Activated CD4-positive, alpha-beta T cell treated with anti-CD3 and anti-CD28 coated beads for 36 hours (primary cell): ENCODE results near the gene NFIC. TPM values are rescaled to one million over a fixed set of nuclear protein-coding genes. Genes with fewer than 3 reads are reported as not detected.

Experiments
- ATAC-seq: fragments of 200-7000 bp; cut with Tn5 transposase; one replicate; pipeline ENCODE4 v1.10.0; 2021; ENCODE audit warnings: mild to moderate bottlenecking, moderate library complexity
- CTCF ChIA-PET: fragments of 350-600 bp; sonication (Branson Sonifier 250); formaldehyde crosslinking; loops from one replicate; lab custom pipeline; 2021; ENCODE audit warnings: antibody characterized with exemption; lab: Charles Lee
- POLR2A ChIA-PET: fragments of 350-600 bp; sonication (Branson Sonifier 250); formaldehyde crosslinking; loops from one replicate; lab custom pipeline; 2021; ENCODE audit warnings: antibody characterized with exemption, inconsistent platforms; lab: Charles Lee
- DNase-seq: peaks from one replicate; pipeline ENCODE4 v3.0.0-alpha.2; 2020
- H3K27ac Mint-ChIP-seq: one replicate; pipeline ENCODE4 v1.8.0; 2021; ENCODE audit warnings: mixed read lengths
- H3K27me3 Mint-ChIP-seq: one replicate; pipeline ENCODE4 v1.8.0; 2021; ENCODE audit warnings: mixed read lengths
- H3K36me3 Mint-ChIP-seq: one replicate; pipeline ENCODE4 v1.8.0; 2021; ENCODE audit warnings: low read depth, mixed read lengths
- H3K4me1 Mint-ChIP-seq: one replicate; pipeline ENCODE4 v1.8.0; 2021; ENCODE audit warnings: mixed read lengths
- H3K4me3 Mint-ChIP-seq: one replicate; pipeline ENCODE4 v1.8.0; 2021; ENCODE audit warnings: mild to moderate bottlenecking, moderate library complexity, mixed read lengths
- H3K9me3 Mint-ChIP-seq: one replicate; pipeline ENCODE4 v1.8.0; 2021; ENCODE audit warnings: low read depth, mixed read lengths
- intact Hi-C, 2 experiments: fragments of 100-400 bp; cut with DNase I in 1 of 2; cut with micrococcal nuclease in 1 of 2; formaldehyde crosslinking; loops; one replicate each; pipeline versions ENCODE4 v1.14.2 to v1.15.1; 2022 to 2024; cut with DNase I, micrococcal nuclease
- total RNA-seq, 2 experiments: library from RNA; stranded (reverse); gene quantifications; one replicate each; pipeline ENCODE4 v1.2.3, GENCODE V29; 2021

NFIC gene
- total RNA-seq, 2 experiments from 2014 or later, result 20.5 to 22.6 TPM

- peak overlapping the region; percentile 11 for H3K4me3 Mint-ChIP-seq
Observed at GRCh38 chr19:3478409-3479176, 112.2 kb downstream of the NFIC start.

GRCh38 chr19:3479177-3479833 is 112.9 kb downstream of the NFIC start:
- DNase-seq (peak; percentile 68), ATAC-seq (peak; percentile 77)
- Mint-ChIP-seq H3K36me3 (no peaks in the 10 kb centered on the region), H3K4me1 (peaks cover 9% of the 10 kb centered on the region), H3K27ac (no peak overlapping the region), H3K9me3 (no peaks in the 10 kb centered on the region), H3K27me3 (no peaks in the 10 kb centered on the region), H3K4me3 (no peak overlapping the region)
- CTCF ChIA-PET, result interaction anchor here (0.6 to 1.3 kb wide), 5 partner anchors 9 to 529 kb away, joined by 3 to 5 read pairs (median 3); no protein-coding TSS in a partner anchor
- POLR2A ChIA-PET, result interaction anchor here (0.6 to 1.0 kb wide), 4 partner anchors 15 to 204 kb away, joined by 3 to 9 read pairs (median 4); no protein-coding TSS in a partner anchor
- intact Hi-C loops, result loop anchor here in 1 of 2 experiments (1.0 kb wide), 2 partner anchors 194 to 203 kb away; no protein-coding TSS in a partner anchor

More at GRCh38 chr19:3478409-3479176, 112.2 kb downstream of the NFIC start:
- Mint-ChIP-seq H3K4me1 (peaks cover 9% of the 10 kb centered on the region), H3K9me3 (no peaks in the 10 kb centered on the region), H3K27ac (no peak overlapping the region), H3K36me3 (no peaks in the 10 kb centered on the region), H3K27me3 (no peaks in the 10 kb centered on the region)
- no peak for DNase-seq
- CTCF ChIA-PET, result interaction anchor here (1.0 to 1.3 kb wide), 2 partner anchors 10 to 528 kb away, joined by 3 to 5 read pairs; no protein-coding TSS in a partner anchor
- no peak for ATAC-seq
- intact Hi-C loops, result loop anchor here in 1 of 2 experiments (1.0 kb wide), 2 partner anchors 193 to 202 kb away; no protein-coding TSS in a partner anchor
- POLR2A ChIA-PET, result interaction anchor here (0.6 to 1.0 kb wide), 2 partner anchors 46 to 203 kb away, joined by 3 read pairs; no protein-coding TSS in a partner anchor

GRCh38 chr19:3479834-3480215 is 113.4 kb downstream of the NFIC start:
- H3K27me3 Mint-ChIP-seq, result no peaks in the 10 kb centered on the region
- H3K4me1 Mint-ChIP-seq, result peaks cover 9% of the 10 kb centered on the region
- ATAC-seq (peak; percentile 69), DNase-seq (peak; percentile 68)
- intact Hi-C loops, result loop anchor here in 1 of 2 experiments (1.0 kb wide), 2 partner anchors 195 to 204 kb away; no protein-coding TSS in a partner anchor
- no peaks in the 10 kb centered on the region for H3K9me3 Mint-ChIP-seq
- no peaks in the 10 kb centered on the region for H3K36me3 Mint-ChIP-seq
- CTCF ChIA-PET, result interaction anchor here (0.6 to 1.3 kb wide), 5 partner anchors 9 to 529 kb away, joined by 3 to 5 read pairs (median 3); no protein-coding TSS in a partner anchor
- POLR2A ChIA-PET, result interaction anchor here (0.6 to 1.0 kb wide), 3 partner anchors 15 to 204 kb away, joined by 3 to 9 read pairs (median 4); no protein-coding TSS in a partner anchor
- H3K4me3 Mint-ChIP-seq, result no peak overlapping the region
- no peak overlapping the region for H3K27ac Mint-ChIP-seq

GRCh38 chr19:3480383-3481091 is 114.2 kb downstream of the NFIC start, which contains the start of gene SMIM24:
Gene SMIM24, minus strand, starts transcription at chr19:3480525. Its CDS starts 62 bp downstream, at chr19:3480463.
- no peaks in the 10 kb centered on the region for H3K9me3 Mint-ChIP-seq
- ATAC-seq (no peak), DNase-seq (no peak)
- H3K27ac Mint-ChIP-seq, result no peak within 1 kb of the TSS
- no peaks in the 10 kb centered on the region for H3K27me3 Mint-ChIP-seq
- no peak within 1 kb of the TSS for H3K4me3 Mint-ChIP-seq
- H3K4me1 Mint-ChIP-seq, result peaks cover 9% of the 10 kb centered on the region
- intact Hi-C loops, result no loop called here
- ChIA-PET CTCF (interaction anchor here (1.1 kb wide), 1 partner anchor 51 kb away, joined by 3 read pairs; no protein-coding TSS in a partner anchor), POLR2A (no interaction called here)
- no peaks in the 10 kb centered on the region for H3K36me3 Mint-ChIP-seq

GRCh38 chr19:3481241-3482090 is 115.1 kb downstream of the NFIC start:
- no peak overlapping the region for H3K4me3 Mint-ChIP-seq
- intact Hi-C loops, result no loop called here
- peaks cover 9% of the 10 kb centered on the region for H3K4me1 Mint-ChIP-seq
- no peaks in the 10 kb centered on the region for H3K27me3 Mint-ChIP-seq
- ATAC-seq, result no peak
- ChIA-PET POLR2A (no interaction called here), CTCF (interaction anchor here (1.4 kb wide), 1 partner anchor 180 kb away, joined by 3 read pairs; no protein-coding TSS in a partner anchor)
- no peak for DNase-seq
- H3K9me3 Mint-ChIP-seq, result no peaks in the 10 kb centered on the region
- no peak overlapping the region for H3K27ac Mint-ChIP-seq
- H3K36me3 Mint-ChIP-seq, result no peaks in the 10 kb centered on the region

- H3K4me1 Mint-ChIP-seq, result peaks cover 9% of the 10 kb centered on the region
- no peak for ATAC-seq
- no peak overlapping the region for H3K27ac Mint-ChIP-seq
- ChIA-PET POLR2A (no interaction called here), CTCF (interaction anchor here (1.4 to 4.0 kb wide), 3 partner anchors 156 to 181 kb away, joined by 3 to 15 read pairs (median 13); no protein-coding TSS in a partner anchor)
- H3K36me3 Mint-ChIP-seq, result peaks cover 3% of the 10 kb centered on the region
- no peak overlapping the region for H3K4me3 Mint-ChIP-seq
- H3K27me3 Mint-ChIP-seq, result no peaks in the 10 kb centered on the region
- intact Hi-C loops, result no loop called here
- no peaks in the 10 kb centered on the region for H3K9me3 Mint-ChIP-seq
- no peak for DNase-seq
Observed at GRCh38 chr19:3482507-3483225, 116.3 kb downstream of the NFIC start.

GRCh38 chr19:3483226-3483628 is 116.8 kb downstream of the NFIC start, which contains the start of gene SMIM44:
Gene SMIM44, minus strand, starts transcription at chr19:3483441. Its CDS starts 38 bp downstream, at chr19:3483403.
- H3K27me3 Mint-ChIP-seq, result no peaks in the 10 kb centered on the region
- no peaks in the 10 kb centered on the region for H3K9me3 Mint-ChIP-seq
- intact Hi-C loops, result no loop called here
- ChIA-PET CTCF (interaction anchor here (1.2 to 4.0 kb wide), 3 partner anchors 12 to 179 kb away, joined by 3 to 15 read pairs (median 13); no protein-coding TSS in a partner anchor), POLR2A (no interaction called here)
- peaks cover 5% of the 10 kb centered on the region for H3K4me1 Mint-ChIP-seq
- no peak within 1 kb of the TSS for H3K27ac Mint-ChIP-seq
- DNase-seq, result no peak
- H3K4me3 Mint-ChIP-seq, result no peak within 1 kb of the TSS
- peaks cover 7% of the 10 kb centered on the region for H3K36me3 Mint-ChIP-seq
- ATAC-seq, result no peak

GRCh38 chr19:3491396-3492119 is 125.2 kb downstream of the NFIC start:
- ChIA-PET POLR2A (no interaction called here), CTCF (no interaction called here)
- Mint-ChIP-seq H3K27me3 (no peaks in the 10 kb centered on the region), H3K9me3 (no peaks in the 10 kb centered on the region), H3K36me3 (peaks cover 32% of the 10 kb centered on the region), H3K4me1 (peaks cover 9% of the 10 kb centered on the region), H3K4me3 (no peak overlapping the region), H3K27ac (no peak overlapping the region)
- ATAC-seq (no peak), DNase-seq (no peak)
- intact Hi-C loops, result no loop called here

GRCh38 chr19:3492131-3492839 is 125.9 kb downstream of the NFIC start:
- no peak overlapping the region for H3K4me3 Mint-ChIP-seq
- no peaks in the 10 kb centered on the region for H3K27me3 Mint-ChIP-seq
- H3K9me3 Mint-ChIP-seq, result no peaks in the 10 kb centered on the region
- H3K4me1 Mint-ChIP-seq, result peaks cover 9% of the 10 kb centered on the region
- CTCF ChIA-PET, result no interaction called here
- no peak overlapping the region for H3K27ac Mint-ChIP-seq
- DNase-seq (no peak), ATAC-seq (no peak)
- intact Hi-C loops, result no loop called here
- H3K36me3 Mint-ChIP-seq, result peaks cover 34% of the 10 kb centered on the region
- POLR2A ChIA-PET, result no interaction called here
